GM21576 (cell line): ENCODE data around the gene MPI.
"Not testable (repeated sequence)": the region's sequence is repeated elsewhere in the genome, so short reads cannot be mapped to it uniquely, and the experiment has no call there.

Experiments
- ATAC-seq: cut with Tn5 transposase; IDR thresholded peaks from one replicate; pipeline ENCODE4 v1.9.1; 2021; ENCODE audit warnings: mild to moderate bottlenecking, moderate library complexity; ENCODE audit not compliant: unreplicated experiment

MPI gene

DNA sequence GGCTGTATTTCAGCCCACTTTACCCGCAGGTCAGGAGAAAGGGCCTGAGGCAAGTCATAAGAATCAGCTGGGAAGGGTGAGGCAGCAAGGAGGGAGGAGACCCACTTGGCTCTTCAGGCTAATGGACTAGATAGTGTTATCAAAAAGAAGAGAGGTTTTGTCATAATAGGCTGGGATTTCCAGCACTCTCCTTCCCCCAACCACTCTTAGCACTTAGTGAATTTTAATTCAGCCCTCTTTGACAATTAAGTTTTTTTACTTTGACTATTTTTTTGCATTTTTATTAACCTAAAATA lies 771 bp downstream of the MPI start:
- no peak for ATAC-seq

DNA sequence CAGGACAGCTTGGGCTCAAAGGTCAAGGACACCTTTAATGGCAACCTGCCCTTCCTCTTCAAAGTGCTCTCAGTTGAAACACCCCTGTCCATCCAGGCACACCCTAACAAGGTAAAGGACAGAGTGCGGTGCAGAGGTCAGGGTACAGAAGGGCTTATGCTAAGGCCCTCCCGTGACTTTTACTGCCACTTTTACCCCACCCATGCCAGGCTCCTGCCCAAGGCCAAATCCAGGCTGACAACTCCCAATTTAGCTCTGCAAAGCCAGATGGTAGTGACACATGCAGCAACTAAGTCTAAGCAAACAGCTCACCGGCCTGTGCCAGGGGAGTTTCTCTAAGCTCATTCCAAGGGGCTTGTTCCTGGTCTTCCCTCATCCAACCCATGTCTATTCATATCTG lies 1.6 kb downstream of the MPI start:
- ATAC-seq = no peak

GRCh38 chr15:74892313-74892712 lies 2.5 kb downstream of the MPI start:
- ATAC-seq = no peak

- ATAC-seq = no peak
These were observed 3.1 kb downstream of the MPI start for GRCh38 chr15:74892931-74893330.

DNA sequence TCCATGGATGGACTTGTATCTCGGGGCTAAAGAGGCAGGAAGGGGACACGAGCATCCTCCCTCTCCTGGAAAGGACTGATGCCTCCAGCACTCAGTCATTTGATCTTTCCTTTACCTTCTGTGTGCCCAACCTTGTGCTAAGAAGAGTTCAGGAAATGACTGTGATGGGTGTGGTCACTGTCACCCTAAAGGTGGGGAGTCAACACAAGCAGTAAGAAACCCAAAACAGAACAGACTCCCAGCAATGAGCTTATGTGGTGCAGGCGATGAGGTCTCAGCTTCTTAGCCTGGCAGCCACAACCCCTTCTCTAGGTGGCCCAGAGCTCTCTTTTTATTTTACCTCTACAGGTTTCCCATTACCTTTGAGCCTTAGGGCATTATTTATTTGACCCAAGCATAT lies 3.8 kb downstream of the MPI start:
- ATAC-seq = no peak

DNA sequence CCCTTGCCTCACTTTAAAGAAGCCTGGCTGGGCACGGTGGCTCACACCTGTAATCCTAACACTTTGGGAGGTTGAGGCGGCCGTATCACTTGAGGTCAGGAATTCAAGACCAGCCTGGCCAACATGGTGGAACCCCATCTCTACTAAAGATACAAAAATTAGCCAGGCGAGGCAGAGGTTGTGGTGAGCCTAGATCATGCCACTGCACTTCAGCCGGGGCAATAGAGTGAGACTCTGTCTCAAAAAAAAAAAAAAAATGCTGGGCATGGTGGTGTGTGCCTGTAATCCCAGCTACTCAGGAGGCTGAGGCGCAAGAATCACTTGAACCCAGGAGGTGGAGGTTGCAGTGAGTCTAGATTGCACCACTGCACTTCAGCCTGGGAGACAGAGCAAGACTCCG lies 4.5 kb downstream of the MPI start:
- ATAC-seq = not testable (repeated sequence)

GRCh38 chr15:74895830-74896229 lies 6.0 kb downstream of the MPI start:
- ATAC-seq = no peak

- ATAC-seq = no peak
These were observed 6.5 kb downstream of the MPI start for GRCh38 chr15:74896316-74896715.

DNA sequence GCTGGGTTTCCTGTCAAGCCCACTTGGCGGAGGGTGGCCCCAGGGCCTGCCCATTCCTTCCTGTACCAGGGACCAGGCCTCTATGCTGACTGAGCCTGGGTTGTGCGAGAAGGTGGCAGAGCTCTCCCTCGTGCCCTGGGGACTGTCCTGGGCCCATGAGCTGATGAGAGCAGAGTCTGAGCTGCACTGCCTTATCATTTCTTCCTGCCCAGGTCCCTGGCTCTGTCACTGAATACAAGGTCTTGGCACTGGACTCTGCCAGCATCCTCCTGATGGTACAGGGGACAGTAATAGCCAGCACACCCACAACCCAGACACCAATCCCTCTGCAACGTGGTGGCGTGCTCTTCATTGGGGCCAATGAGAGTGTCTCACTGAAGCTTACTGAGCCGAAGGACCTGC lies 7.5 kb downstream of the MPI start:
- ATAC-seq = no peak

DNA sequence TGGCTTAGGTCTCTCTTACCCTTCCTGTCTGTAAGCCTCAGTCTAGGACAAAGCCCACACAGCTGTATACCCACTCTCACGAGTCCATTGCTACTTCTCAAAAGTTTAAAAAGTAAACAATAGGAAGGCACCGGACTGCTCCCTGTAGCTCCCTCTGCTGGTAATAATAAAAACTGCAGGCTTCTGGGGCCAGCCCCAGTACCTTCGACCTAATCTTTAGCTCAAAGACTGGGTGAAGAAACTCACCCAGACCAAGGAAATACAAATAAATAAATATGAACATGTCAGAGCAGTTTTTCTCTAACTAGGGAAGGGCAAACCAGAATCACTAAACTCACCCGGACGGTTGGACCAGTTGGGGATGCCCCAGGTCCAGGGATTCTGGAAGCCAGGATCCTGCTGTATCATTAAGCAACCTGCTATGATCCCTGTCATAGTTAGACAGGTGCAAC lies 11.8 kb downstream of the MPI start:
- no peak for ATAC-seq

DNA sequence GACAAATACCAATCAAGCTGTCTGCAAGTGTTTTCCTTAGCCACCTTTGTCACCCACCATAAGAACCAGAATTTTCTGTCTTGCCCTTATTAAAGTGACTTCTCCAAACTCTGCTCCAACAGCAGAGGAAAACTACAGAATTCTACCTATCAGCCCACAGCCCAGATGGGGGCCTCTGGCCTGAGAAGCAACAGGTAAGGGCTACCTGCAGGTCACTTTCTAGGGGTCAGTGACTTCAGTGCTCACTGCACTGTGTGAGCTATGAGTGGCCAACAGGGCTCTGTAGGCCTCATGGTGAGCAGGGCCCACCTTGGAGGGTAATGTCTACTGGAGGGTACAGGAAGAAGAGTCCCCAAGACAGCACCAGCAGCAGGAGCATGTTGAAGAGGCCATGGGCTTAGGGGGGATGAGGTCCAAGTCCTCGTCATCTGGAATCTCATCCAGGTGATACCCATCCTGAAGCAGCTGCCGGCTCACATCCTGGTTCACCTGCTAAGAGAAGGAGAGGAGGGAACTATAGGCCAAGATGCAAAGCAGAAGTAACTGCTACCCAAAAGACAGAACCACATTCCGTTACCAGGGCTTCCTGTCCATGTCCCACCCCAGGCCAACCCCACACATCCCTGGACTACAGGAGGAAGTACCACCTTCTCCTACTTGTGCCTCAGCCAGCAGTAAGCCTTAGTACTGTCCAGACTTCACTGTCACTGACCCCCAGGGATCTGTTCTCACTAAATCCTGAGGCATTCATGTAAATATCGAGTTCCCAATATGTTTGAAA lies 12.6 kb downstream of the MPI start:
- no peak for ATAC-seq

GRCh38 chr15:74903676-74904075 lies 13.8 kb downstream of the MPI start:
- ATAC-seq = no peak

DNA sequence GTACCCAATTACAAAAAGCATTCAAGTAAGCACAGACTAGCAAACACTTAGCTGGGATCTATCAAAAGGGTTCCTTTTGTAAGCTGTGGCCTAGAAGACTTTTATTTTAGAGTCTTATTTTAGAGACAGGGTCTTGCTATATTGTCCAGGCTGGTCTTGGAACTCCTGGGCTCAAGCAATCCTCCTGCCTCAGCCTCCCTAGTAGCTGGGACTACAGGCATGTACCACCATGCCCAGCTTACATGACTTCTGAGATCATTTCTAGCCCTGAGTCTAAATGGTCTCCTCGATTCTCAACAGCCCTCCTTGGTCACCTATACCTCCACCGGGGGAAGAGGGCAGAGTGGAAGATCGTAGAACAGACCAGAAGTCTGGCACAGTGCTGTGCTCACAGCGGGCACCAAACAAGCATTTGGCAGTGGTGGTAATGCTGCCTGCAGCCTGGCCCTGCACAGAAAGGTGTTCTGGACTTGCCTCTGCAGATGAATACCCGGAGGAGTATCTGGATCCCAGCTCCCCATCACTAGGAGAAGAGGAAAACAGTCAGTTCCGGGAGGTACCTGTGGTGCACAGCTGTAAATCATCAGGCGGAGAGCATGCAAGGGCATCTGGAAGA lies 14.5 kb downstream of the MPI start:
- ATAC-seq = no peak

- peak; percentile 12 for ATAC-seq
These were observed 16.2 kb downstream of the MPI start for GRCh38 chr15:74906067-74906449.

DNA sequence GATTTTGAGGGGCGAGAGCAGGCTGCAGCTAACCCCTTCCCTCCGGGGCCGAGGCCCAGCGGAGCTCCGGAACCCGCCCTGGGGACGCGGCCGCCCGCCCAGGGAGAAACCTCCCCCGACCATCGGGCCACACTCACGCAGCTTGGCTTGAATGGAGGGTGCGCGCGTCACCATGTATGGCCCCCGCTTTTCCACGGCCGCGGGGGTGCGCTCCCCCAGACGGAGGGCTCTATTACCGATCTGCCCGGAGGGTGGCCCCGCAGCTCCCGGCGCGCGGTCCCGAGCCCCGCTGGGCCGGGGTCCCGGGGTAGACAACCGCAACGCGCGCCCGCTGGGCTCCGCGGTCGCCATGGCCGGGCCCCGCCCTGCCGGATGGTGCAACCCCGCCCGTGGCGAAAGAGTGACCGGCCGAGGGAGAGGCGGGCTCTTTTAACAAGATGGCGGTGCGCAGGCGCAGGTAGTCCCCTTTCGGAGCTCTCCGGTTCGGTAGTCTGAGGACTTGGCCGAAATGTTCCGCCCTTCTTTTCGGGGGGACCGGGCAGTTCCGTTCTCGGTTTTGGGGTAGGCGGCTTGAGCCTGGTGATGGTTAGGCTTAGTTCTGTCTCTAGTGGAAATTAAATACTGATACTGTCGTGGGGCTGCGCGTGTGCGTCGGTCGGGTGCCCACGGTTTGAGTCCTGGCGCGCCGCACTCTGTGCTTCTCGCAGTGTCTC lies 16.8 kb downstream of the MPI start, which contains the start of gene FAM219B:
TSS of gene FAM219B (minus strand) at position 402 of the 713 bp plus-strand sequence. CDS start at position 351, 51 bp downstream.
- ATAC-seq = peak; percentile 80

GRCh38 chr15:74907163-74907870 lies 17.5 kb downstream of the MPI start:
- ATAC-seq = no peak

DNA sequence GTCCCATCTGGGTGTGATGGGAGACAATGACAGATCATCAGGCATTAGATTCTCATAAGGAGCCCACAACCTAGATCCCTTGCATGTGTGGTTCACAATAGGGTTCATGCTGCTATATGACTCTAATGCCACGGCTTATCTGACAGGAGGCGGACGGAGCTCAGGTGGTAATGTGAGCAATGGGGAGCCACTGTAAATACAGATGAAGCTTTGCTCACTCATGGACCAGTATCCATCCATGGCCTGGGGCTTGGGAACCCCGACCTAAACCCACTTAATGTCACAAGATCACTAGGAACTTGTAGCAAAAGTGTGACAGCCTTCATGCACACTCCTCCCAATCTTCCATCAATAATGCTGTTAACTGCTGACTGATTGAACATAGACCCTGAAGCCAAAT lies 18.8 kb downstream of the MPI start:
- ATAC-seq = no peak

DNA sequence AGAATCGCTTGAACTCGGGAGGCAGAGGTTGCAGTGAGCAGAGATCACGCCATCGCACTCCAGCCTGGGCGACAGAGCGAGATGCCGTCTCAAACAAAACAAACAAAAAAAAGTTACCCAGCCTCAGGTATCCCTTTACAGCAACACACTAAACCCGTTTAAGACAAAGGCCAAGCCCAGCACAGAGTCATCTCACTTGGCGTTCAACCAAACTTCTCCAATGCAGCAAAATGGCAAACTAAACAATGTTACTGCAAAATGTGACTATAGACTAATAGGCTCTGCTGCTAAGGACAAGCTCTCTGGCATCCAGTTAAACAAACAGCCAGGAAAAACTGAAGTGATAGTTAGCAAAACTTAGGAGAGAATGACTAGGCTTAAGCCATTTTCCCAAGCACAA lies 23.2 kb downstream of the MPI start:
- no peak for ATAC-seq

DNA sequence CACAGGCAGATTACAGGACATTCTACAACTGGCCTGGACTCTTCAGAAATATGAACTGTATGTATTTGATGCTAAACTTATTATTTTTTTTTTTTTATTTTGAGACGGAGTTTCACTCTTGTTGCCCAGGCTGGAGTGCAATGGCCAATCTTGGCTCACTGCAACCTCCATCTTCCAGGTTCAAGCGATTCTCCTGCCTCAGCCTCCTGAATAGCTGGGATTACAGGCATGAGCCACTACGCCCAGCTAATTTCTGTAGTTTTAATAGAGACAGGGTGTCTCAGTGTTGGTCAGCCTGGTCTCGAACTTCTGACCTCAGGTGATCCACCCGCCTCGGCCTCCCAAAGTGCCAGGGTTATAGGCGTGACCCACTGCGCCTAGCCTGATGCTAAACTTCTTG lies 24.0 kb downstream of the MPI start:
- not testable (repeated sequence) for ATAC-seq

- no peak for ATAC-seq
These were observed 27.8 kb downstream of the MPI start for GRCh38 chr15:74917676-74918075.

GRCh38 chr15:74920456-74920855 lies 30.6 kb downstream of the MPI start:
- ATAC-seq = no peak
